Posterior cingulate gyrus (tissue), 11 donors: ENCODE data around the gene TICRR.
A peak's percentile ranks its signal among the peaks of the same experiment; 100 is the strongest.

Experiments used
- DNase-seq, 10 donors: peaks; one replicate each; pipeline versions ENCODE4 v3.0.0 to v3.0.0-alpha.2; 2020 to 2021; ENCODE audit warnings: mixed read lengths in 3 of 10
- intact Hi-C: fragments of 100-400 bp; cut with DNase I; formaldehyde crosslinking; loops from one replicate; pipeline ENCODE4 v1.15.1; 2023

The TICRR gene

GRCh38 chr15:89628301-89628700, 53.0 kb downstream of the TICRR start:
- peak in 1 of 10 donors; percentile 51 for DNase-seq
- intact Hi-C loops = no loop called here

GRCh38 chr15:89628806-89629715, 53.8 kb downstream of the TICRR start:
- intact Hi-C loops = no loop called here
- no peak for DNase-seq

- intact Hi-C loops = no loop called here
- no peak for DNase-seq
These were observed 54.6 kb downstream of the TICRR start for GRCh38 chr15:89629829-89630228.

GRCh38 chr15:89630260-89630659, 55.0 kb downstream of the TICRR start:
- intact Hi-C loops = no loop called here
- DNase-seq = no peak

- peak in 2 of 10 donors; percentile 59 to 75 for DNase-seq
- intact Hi-C loops = no loop called here
These were observed 56.0 kb downstream of the TICRR start for GRCh38 chr15:89630974-89631901.

GRCh38 chr15:89631902-89632264, 56.6 kb downstream of the TICRR start:
- peak in 1 of 10 donors; percentile 67 for DNase-seq

GRCh38 chr15:89632563-89633430, 57.5 kb downstream of the TICRR start:
- DNase-seq = peak in 2 of 10 donors; percentile 31 to 76
- intact Hi-C loops = no loop called here

More at GRCh38 chr15:89631902-89632264, 56.6 kb downstream of the TICRR start:
- intact Hi-C loops = no loop called here

GRCh38 chr15:89633585-89633984, 58.3 kb downstream of the TICRR start:
- DNase-seq = peak in 2 of 10 donors; percentile 34 to 73
- intact Hi-C loops = no loop called here

GRCh38 chr15:89640245-89640644, 65.0 kb downstream of the TICRR start:
- intact Hi-C loops = no loop called here
- no peak for DNase-seq

- intact Hi-C loops = no loop called here
- DNase-seq = no peak
These were observed 65.8 kb downstream of the TICRR start for GRCh38 chr15:89641053-89641452.

GRCh38 chr15:89642106-89642505, 66.8 kb downstream of the TICRR start:
- intact Hi-C loops = no loop called here
- DNase-seq = peak in 1 of 10 donors; percentile 84

- DNase-seq = no peak
These were observed 70.4 kb downstream of the TICRR start for GRCh38 chr15:89645680-89646079.

GRCh38 chr15:89646416-89647141, 71.3 kb downstream of the TICRR start:
- no peak for DNase-seq
- intact Hi-C loops = no loop called here

More at GRCh38 chr15:89645680-89646079, 70.4 kb downstream of the TICRR start:
- intact Hi-C loops = no loop called here

- peak in 6 of 10 donors; percentile 52 to 93 (median 62) for DNase-seq
- intact Hi-C loops = no loop called here
These were observed 72.1 kb downstream of the TICRR start for GRCh38 chr15:89647191-89647851.

- intact Hi-C loops = no loop called here
- DNase-seq = no peak
These were observed 73.1 kb downstream of the TICRR start for GRCh38 chr15:89648106-89649012.

GRCh38 chr15:89649013-89649625, 73.8 kb downstream of the TICRR start:
- intact Hi-C loops = no loop called here
- DNase-seq = no peak

GRCh38 chr15:89649716-89650115, 74.4 kb downstream of the TICRR start:
- intact Hi-C loops = no loop called here
- no peak for DNase-seq
